NOMO-1 treated with DMSO at 0.1 percent for 48 hours (cell line): ENCODE measurements around the gene TRAPPC2.
"Not testable (repeated sequence)": the region's sequence is repeated elsewhere in the genome, so short reads cannot be mapped to it uniquely, and the experiment has no call there.

ENCODE experiments used
- DNase-seq: peaks from one replicate; lab custom pipeline; 2025; ENCODE audit not compliant: unreplicated experiment; lab: John Stamatoyannopoulos, UW

The TRAPPC2 gene

GRCh38 chrX:13673016-13673415 is 61.4 kb downstream of the TRAPPC2 start:
- no peak for DNase-seq

DNA sequence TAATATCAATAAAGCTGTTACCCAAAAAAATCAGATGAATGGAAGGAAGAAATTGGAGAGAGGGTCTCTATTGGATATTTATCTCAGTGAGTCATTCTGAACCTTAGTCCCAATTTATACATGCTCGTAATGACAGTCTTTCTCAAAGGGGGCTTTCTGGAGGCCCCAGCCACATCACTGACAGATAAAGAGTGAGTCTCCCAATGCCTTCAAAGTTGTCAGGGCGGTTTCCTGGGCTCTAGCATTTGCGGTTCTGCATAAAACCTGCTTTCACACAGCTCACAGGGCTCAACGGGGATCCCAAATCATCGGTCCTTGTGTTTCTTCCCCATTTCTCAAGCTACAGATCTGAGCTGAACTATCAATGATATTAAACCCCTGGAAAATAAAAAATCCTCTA is 64.2 kb downstream of the TRAPPC2 start:
- no peak for DNase-seq

DNA sequence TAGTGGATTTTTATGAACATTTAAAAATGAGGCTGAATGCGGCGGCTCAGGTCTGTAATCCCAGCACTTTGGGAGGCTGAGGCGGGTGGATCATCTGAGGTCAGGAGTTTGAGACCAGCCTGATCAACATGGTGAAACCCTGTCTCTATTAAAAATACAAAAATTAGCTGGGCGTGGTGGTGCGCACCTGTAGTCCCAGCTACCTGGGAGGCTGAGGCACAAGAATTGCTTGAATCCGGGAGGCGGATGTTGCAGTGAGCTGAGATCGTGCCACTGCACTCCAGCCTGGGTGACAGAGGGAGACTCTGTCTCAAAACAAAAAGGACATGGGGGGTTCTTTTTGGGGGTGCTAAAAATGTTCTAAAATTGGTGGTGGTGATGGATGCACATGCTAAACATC is 64.7 kb downstream of the TRAPPC2 start:
- not testable (repeated sequence) for DNase-seq

- peak; percentile 66 for DNase-seq
Observed at GRCh38 chrX:13669246-13669737, 65.1 kb downstream of the TRAPPC2 start.

- DNase-seq, result no peak
Observed at GRCh38 chrX:13667919-13668318, 66.5 kb downstream of the TRAPPC2 start.

- DNase-seq, result no peak
Observed at GRCh38 chrX:13666836-13667235, 67.6 kb downstream of the TRAPPC2 start.

DNA sequence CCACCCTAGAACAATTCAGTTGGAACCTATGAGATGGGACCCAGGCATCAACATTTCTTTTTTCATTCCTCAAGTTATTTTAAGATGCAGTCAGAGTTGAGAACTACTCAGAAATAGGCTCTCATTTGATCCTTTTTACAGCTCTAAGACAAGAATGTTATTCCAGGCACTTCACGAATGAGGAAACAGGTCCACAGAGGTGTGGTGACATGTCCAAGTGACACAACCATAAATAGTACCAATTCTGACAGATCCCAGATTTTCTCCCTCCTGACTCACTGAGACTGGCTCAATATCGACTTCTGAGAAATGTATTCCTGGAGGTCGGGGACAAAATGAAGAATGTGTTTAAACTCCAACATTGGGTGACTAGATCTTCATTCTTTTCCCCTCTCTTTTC is 70.4 kb downstream of the TRAPPC2 start:
- DNase-seq, result no peak

DNA sequence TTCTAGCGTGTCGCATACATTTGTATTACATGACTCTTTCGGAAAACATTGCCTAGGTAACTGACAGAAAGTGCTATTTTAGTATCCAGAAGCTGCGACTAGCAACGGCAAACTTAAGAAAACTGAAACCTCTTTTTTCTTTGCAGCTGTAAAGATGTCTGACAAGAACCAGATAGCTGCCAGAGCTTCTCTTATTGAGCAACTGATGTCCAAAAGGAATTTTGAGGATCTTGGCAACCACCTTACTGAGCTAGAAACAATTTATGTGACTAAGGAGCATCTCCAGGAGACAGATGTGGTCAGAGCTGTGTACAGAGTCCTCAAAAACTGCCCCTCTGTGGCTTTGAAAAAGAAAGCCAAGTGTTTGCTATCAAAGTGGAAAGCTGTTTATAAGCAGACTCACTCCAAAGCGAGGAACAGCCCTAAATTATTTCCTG is 72.0 kb downstream of the TRAPPC2 start:
- peak; percentile 28 for DNase-seq
